ENCODE results near the gene PLA2G2E. TPM values are rescaled to one million over a fixed set of nuclear protein-coding genes. Genes with fewer than 3 reads are reported as not detected.

The PLA2G2E gene
- total and polyA plus RNA-seq, 4 donors = not detected

DNA sequence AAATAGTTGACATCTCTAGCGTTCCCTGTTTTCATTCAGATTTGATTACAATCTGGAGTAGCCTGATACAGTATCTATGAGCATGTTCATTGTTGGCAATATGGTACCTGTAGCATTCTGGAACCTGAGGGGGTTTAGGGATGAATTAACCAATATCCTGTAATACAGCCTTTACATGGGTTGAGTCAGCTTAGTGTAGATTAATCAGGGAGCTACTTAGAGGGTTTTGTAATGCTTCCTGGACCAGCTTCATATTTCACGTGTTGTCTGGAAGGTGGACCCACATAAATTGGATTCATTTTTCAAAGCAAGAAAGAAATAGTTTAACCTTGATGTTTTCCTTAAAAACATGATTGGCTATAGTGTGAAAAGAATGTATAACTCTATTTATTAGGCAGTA, 37.6 kb downstream of the PLA2G2E start:
- no peaks in the 10 kb centered on the region for H3K9me3 ChIP-seq (ENCODE audit: control insufficient read depth in 4 of 4, low read length in 3 of 4)
- H3K27me3 ChIP-seq (ENCODE audit: control insufficient read depth in 4 of 4, insufficient read depth in 4 of 4, low read length in 3 of 4) = no peaks in the 10 kb centered on the region
- H3K36me3 ChIP-seq (ENCODE audit: control insufficient read depth in 4 of 4, insufficient read depth in 3 of 4, low read depth in 1 of 4, low read length in 3 of 4) = peaks cover 0 to 2% (median under 1%) of the 10 kb centered on the region in 4 donors
- 96% methylated on average over 2 of the region's 2 CpGs for WGBS
- no peak overlapping the region for H3K9ac ChIP-seq (ENCODE audit: low read depth in 1 of 2, low read length in 2 of 2)
- H3K4me1 ChIP-seq (ENCODE audit: control insufficient read depth in 4 of 4, insufficient read depth in 4 of 4, low read length in 3 of 4) = peaks cover 6 to 13% (median 11%) of the 10 kb centered on the region in 4 donors
- no peak overlapping the region for H3K27ac ChIP-seq (ENCODE audit: low read depth in 1 of 2, low read length in 2 of 2)
- DNase-seq (ENCODE audit: low spot score) = no peak
- H3K4me3 ChIP-seq (ENCODE audit: low read depth in 1 of 3, low read length in 3 of 3) = no peak overlapping the region
- TF ChIP-seq RXRA (IDR thresholded peaks at IDR 0.05) (no peak), JUND (IDR thresholded peaks at IDR 0.05) (no peak), FOXA1 (IDR thresholded peaks at IDR 0.05) (no peak), RAD21 (IDR thresholded peaks at IDR 0.05) (no peak), SP1 (IDR thresholded peaks at IDR 0.05) (no peak), ZBTB33 (IDR thresholded peaks at IDR 0.05) (no peak), NR2F2 (IDR thresholded peaks at IDR 0.05) (no peak), YY1 (IDR thresholded peaks at IDR 0.05) (no peak)

GRCh38 chr1:19884312-19884711, 39.1 kb downstream of the PLA2G2E start:
- TF ChIP-seq YY1 (IDR thresholded peaks at IDR 0.05) = no peak
- no peak for TF ChIP-seq FOXA1 (IDR thresholded peaks at IDR 0.05)
- TF ChIP-seq NR2F2 (IDR thresholded peaks at IDR 0.05) = no peak
- no peak for TF ChIP-seq TAF1 (conservative IDR thresholded peaks at IDR 0.05)
- TF ChIP-seq RAD21 (IDR thresholded peaks at IDR 0.05) = no peak
- TF ChIP-seq RXRA (IDR thresholded peaks at IDR 0.05) = no peak
- TF ChIP-seq HNF4G (IDR thresholded peaks at IDR 0.05) = no peak
- TF ChIP-seq EGR1 (IDR thresholded peaks at IDR 0.05; ENCODE audit: low read depth in 2 of 2) = no peak
- TF ChIP-seq SP1 (IDR thresholded peaks at IDR 0.05) = no peak
- TF ChIP-seq ZBTB33 (IDR thresholded peaks at IDR 0.05) = no peak
- no peak for TF ChIP-seq ATF3 (IDR thresholded peaks at IDR 0.05)
- TF ChIP-seq, protein P1, sequence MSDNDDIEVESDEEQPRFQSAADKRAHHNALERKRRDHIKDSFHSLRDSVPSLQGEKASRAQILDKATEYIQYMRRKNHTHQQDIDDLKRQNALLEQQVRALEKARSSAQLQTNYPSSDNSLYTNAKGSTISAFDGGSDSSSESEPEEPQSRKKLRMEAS (IDR thresholded peaks at IDR 0.05) = no peak
- no peak for TF ChIP-seq CTCF (IDR thresholded peaks at IDR 0.05; ENCODE audit: low read depth, low read length, missing input control)
- TF ChIP-seq REST (IDR thresholded peaks at IDR 0.05) = no peak
- no peak for TF ChIP-seq FOXA2 (IDR thresholded peaks at IDR 0.05)
- no peak for TF ChIP-seq HNF4A (conservative IDR thresholded peaks at IDR 0.05)
- no peak for TF ChIP-seq GABPA (IDR thresholded peaks at IDR 0.05 in 1 of 2, conservative IDR thresholded peaks at IDR 0.05 in 1 of 2)
- no peak overlapping the region for H3K9ac ChIP-seq (ENCODE audit: low read depth in 1 of 2, low read length in 2 of 2)
- H3K27me3 ChIP-seq (ENCODE audit: control insufficient read depth in 4 of 4, insufficient read depth in 4 of 4, low read length in 3 of 4) = no peaks in the 10 kb centered on the region
- no peak overlapping the region for H3K4me3 ChIP-seq (ENCODE audit: low read depth in 1 of 3, low read length in 3 of 3)
- H3K9me3 ChIP-seq (ENCODE audit: control insufficient read depth in 4 of 4, low read length in 3 of 4) = no peaks in the 10 kb centered on the region
- H3K27ac ChIP-seq (ENCODE audit: low read depth in 1 of 2, low read length in 2 of 2) = no peak overlapping the region
- 93% methylated on average over 2 of the region's 2 CpGs for WGBS
- DNase-seq (ENCODE audit: low spot score) = no peak
- peaks cover 6 to 13% (median 11%) of the 10 kb centered on the region in 4 donors for H3K4me1 ChIP-seq (ENCODE audit: control insufficient read depth in 4 of 4, insufficient read depth in 4 of 4, low read length in 3 of 4)
- peaks cover 0 to 2% (median 0%) of the 10 kb centered on the region in 4 donors for H3K36me3 ChIP-seq (ENCODE audit: control insufficient read depth in 4 of 4, insufficient read depth in 3 of 4, low read depth in 1 of 4, low read length in 3 of 4)
